Liver (tissue), 9 donors: ENCODE results near the gene SNX13. TPM values are rescaled to one million over a fixed set of nuclear protein-coding genes. Genes with fewer than 3 reads are reported as not detected.

Experiments
- DNase-seq: peaks from one replicate; pipeline ENCODE4 v3.0.0-alpha.2; 2017; ENCODE audit warnings: low spot score
- H3K27ac ChIP-seq, 2 donors: one replicate each; pipeline ENCODE4 v1.7.0; 2013; ENCODE audit warnings: inconsistent platforms in 2 of 2, low read length in 2 of 2, control low read depth in 1 of 2, low read depth in 1 of 2, mild to moderate bottlenecking in 1 of 2
- H3K27me3 ChIP-seq, 4 donors: one replicate each; pipeline versions ENCODE4 v1.6.1 to v1.7.0; 2013; ENCODE audit warnings: low read length in 3 of 4, inconsistent platforms in 1 of 4, mild to moderate bottlenecking in 1 of 4, moderate library complexity in 1 of 4; ENCODE audit not compliant: control insufficient read depth in 4 of 4, insufficient read depth in 4 of 4
- H3K36me3 ChIP-seq, 4 donors: one replicate each; pipeline versions ENCODE4 v1.6.1 to v1.7.0; 2013; ENCODE audit warnings: low read length in 3 of 4, mild to moderate bottlenecking in 3 of 4, low read depth in 1 of 4, moderate library complexity in 1 of 4; ENCODE audit not compliant: control insufficient read depth in 4 of 4, insufficient read depth in 3 of 4
- H3K4me1 ChIP-seq, 4 donors: one replicate each; pipeline versions ENCODE4 v1.6.1 to v1.7.0; 2013; ENCODE audit warnings: low read length in 3 of 4, mild to moderate bottlenecking in 3 of 4, moderate library complexity in 1 of 4; ENCODE audit not compliant: control insufficient read depth in 4 of 4, insufficient read depth in 4 of 4
- H3K4me3 ChIP-seq, 3 donors: one replicate each; pipeline versions ENCODE4 v1.6.1 to v1.7.0; 2013; ENCODE audit warnings: low read length in 3 of 3, control low read depth in 1 of 3, low read depth in 1 of 3, mild to moderate bottlenecking in 1 of 3
- H3K9ac ChIP-seq, 2 donors: one replicate each; pipeline ENCODE4 v1.7.0; 2013; ENCODE audit warnings: low read length in 2 of 2, mild to moderate bottlenecking in 2 of 2, moderate library complexity in 2 of 2, control low read depth in 1 of 2, low read depth in 1 of 2
- H3K9me3 ChIP-seq, 4 donors: one replicate each; pipeline versions ENCODE4 v1.6.1 to v1.7.0; 2013; ENCODE audit warnings: low read length in 3 of 4; ENCODE audit not compliant: control insufficient read depth in 4 of 4
- FOXA1 ChIP-seq: IDR thresholded peaks from 2 replicates; pipeline ENCODE4 v1.6.1; 2016; ENCODE audit warnings: antibody characterized with exemption
- GABPA ChIP-seq, 2 donors: IDR thresholded peaks in 1 of 2; conservative IDR thresholded peaks in 1 of 2; 2 replicates each; pipeline ENCODE4 v1.6.1; 2016; ENCODE audit warnings: antibody characterized with exemption in 2 of 2, mild to moderate bottlenecking in 1 of 2, moderate library complexity in 1 of 2
- HNF4G ChIP-seq: IDR thresholded peaks from 2 replicates; pipeline ENCODE4 v1.6.1; 2016; ENCODE audit warnings: antibody characterized with exemption
- JUND ChIP-seq, 2 donors: IDR thresholded peaks; 2 replicates each; pipeline ENCODE4 v1.6.1; 2016; ENCODE audit warnings: antibody characterized with exemption in 2 of 2
- MAX ChIP-seq: IDR thresholded peaks from 2 replicates; pipeline ENCODE4 v1.6.1; 2016; ENCODE audit warnings: antibody characterized with exemption
- NR2F2 ChIP-seq: IDR thresholded peaks from 2 replicates; pipeline ENCODE4 v1.6.1; 2016; ENCODE audit warnings: antibody characterized with exemption
- RAD21 ChIP-seq, 2 donors: IDR thresholded peaks; 2 replicates each; pipeline ENCODE4 v1.6.1; 2016; ENCODE audit warnings: antibody characterized with exemption in 2 of 2, mild to moderate bottlenecking in 2 of 2
- RXRA ChIP-seq, 2 donors: IDR thresholded peaks; 2 replicates each; pipeline ENCODE4 v1.6.1; 2017 to 2018; ENCODE audit warnings: antibody characterized with exemption in 2 of 2, mild to moderate bottlenecking in 1 of 2
- SP1 ChIP-seq: IDR thresholded peaks from 2 replicates; pipeline ENCODE4 v1.6.1; 2018; ENCODE audit warnings: antibody characterized with exemption, mild to moderate bottlenecking
- TAF1 ChIP-seq: conservative IDR thresholded peaks from 2 replicates; pipeline ENCODE4 v1.6.1; 2016; ENCODE audit warnings: antibody characterized with exemption, mild to moderate bottlenecking
- WGBS: extraction: QIAGEN DNeasy Blood & Tissue Kit; methylation state at CpG from one replicate; pipeline ENCODE4 v1.1.7; 2013; 5-methylcytosine and 5-hydroxymethylcytosine counted together
- polyA plus RNA-seq, 2 donors: library from polyadenylated mRNA; stranded (reverse) in 1 of 2; unstranded in 1 of 2; fragments of 200-250 nt in 1 of 2; fragments of >200 nt in 1 of 2; fragmentation: Nextera tagmentation in 1 of 2; extraction: Ambion mirVana in 1 of 2; gene quantifications; one replicate each; pipeline versions ENCODE4 v1.2.1 to v1.2.3, GENCODE V29; 2013 to 2015
- total RNA-seq, 2 donors: library from RNA; depleted of rRNA; stranded (reverse); fragments of >200 nt; gene quantifications; one replicate each; pipeline ENCODE4 v1.2.3, GENCODE V29; 2014
- TF ChIP-seq, protein P1 (sequence below): IDR thresholded peaks from 2 replicates; pipeline ENCODE4 v1.6.1; 2016; ENCODE audit warnings: antibody characterized with exemption
- TF ChIP-seq, protein P2 (sequence below): IDR thresholded peaks from 2 replicates; pipeline ENCODE4 v1.6.1; 2016; ENCODE audit warnings: antibody characterized with exemption
- TF ChIP-seq, protein P3 (sequence below): IDR thresholded peaks from 2 replicates; pipeline ENCODE4 v1.6.1; 2016; ENCODE audit warnings: antibody characterized with exemption, mild to moderate bottlenecking
- donor health status: healthy.
- donor health status: healthy.
- donor health status: healthy.
- donor health status: healthy.
- donor health status: healthy.

Gene SNX13
- total and polyA plus RNA-seq, 4 donors = 5.4 to 28.1 (median 14.0) TPM

DNA sequence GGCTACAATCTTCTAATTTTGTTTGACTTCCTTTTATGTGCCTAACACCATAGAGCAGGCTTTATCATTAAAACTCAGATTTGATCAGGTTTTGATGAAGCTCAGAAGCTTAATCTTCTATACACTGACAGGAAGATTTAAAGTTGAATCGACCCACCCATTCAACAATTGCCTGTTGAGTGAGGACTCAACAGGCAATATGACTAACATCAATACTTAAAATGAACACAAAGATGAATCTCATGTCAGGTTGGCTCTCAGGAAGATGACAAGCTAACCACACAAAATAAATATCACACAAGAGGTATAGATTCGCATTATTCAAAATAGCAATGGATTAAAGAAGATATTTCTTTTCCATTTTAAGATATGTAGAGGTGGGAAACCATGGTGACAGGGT is 36.7 kb upstream of the SNX13 start:
- Histone ChIP-seq H3K4me1 (no peaks in the 10 kb centered on the region), H3K4me3 (no peak overlapping the region), H3K27ac (no peak overlapping the region), H3K27me3 (no peaks in the 10 kb centered on the region), H3K9me3 (no peaks in the 10 kb centered on the region), H3K36me3 (no peaks in the 10 kb centered on the region), H3K9ac (no peak overlapping the region)
- no peak for DNase-seq
- WGBS = 43% methylated on average over 2 of the region's 2 CpGs
- no peak for TF ChIP-seq GABPA (IDR thresholded peaks at IDR 0.05 in 1 of 2, conservative IDR thresholded peaks at IDR 0.05 in 1 of 2)
- TF ChIP-seq, protein P1, sequence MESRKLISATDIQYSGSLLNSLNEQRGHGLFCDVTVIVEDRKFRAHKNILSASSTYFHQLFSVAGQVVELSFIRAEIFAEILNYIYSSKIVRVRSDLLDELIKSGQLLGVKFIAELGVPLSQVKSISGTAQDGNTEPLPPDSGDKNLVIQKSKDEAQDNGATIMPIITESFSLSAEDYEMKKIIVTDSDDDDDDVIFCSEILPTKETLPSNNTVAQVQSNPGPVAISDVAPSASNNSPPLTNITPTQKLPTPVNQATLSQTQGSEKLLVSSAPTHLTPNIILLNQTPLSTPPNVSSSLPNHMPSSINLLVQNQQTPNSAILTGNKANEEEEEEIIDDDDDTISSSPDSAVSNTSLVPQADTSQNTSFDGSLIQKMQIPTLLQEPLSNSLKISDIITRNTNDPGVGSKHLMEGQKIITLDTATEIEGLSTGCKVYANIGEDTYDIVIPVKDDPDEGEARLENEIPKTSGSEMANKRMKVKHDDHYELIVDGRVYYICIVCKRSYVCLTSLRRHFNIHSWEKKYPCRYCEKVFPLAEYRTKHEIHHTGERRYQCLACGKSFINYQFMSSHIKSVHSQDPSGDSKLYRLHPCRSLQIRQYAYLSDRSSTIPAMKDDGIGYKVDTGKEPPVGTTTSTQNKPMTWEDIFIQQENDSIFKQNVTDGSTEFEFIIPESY = no peak
- no peak for TF ChIP-seq FOXA1
- TF ChIP-seq, protein P2, sequence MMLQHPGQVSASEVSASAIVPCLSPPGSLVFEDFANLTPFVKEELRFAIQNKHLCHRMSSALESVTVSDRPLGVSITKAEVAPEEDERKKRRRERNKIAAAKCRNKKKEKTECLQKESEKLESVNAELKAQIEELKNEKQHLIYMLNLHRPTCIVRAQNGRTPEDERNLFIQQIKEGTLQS = no peak
- TF ChIP-seq RAD21 (IDR thresholded peaks at IDR 0.05) = no peak

DNA sequence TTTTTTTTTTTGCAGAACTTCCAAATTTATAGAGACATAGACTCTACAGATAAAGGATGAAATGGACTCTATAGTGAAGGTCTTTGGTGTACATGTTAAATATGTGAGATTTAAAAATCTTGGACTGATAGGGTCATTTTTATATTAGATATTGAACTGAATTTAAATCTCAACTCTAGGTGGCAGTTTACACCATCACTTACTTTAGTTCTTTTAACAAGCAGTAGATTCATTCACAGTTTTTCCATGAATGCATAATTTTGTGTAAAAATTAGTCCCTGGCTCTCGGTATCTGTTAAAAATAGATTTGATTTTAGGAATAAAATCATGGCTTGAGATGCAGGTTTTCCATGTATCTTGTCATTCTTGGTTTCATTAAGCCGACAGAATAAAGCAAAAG is 31.1 kb upstream of the SNX13 start:
- no peak overlapping the region for H3K9ac ChIP-seq
- no peaks in the 10 kb centered on the region for H3K36me3 ChIP-seq
- no peak overlapping the region for H3K4me3 ChIP-seq
- H3K27ac ChIP-seq = no peak overlapping the region
- no peaks in the 10 kb centered on the region for H3K27me3 ChIP-seq
- no peak for DNase-seq
- TF ChIP-seq SP1 = no peak
- TF ChIP-seq NR2F2 = no peak
- TF ChIP-seq RAD21 (IDR thresholded peaks at IDR 0.05) = peak; percentile 22 to 33
- TF ChIP-seq HNF4G = no peak
- no peaks in the 10 kb centered on the region for H3K4me1 ChIP-seq
- WGBS = 80% methylated on average over 2 of the region's 2 CpGs
- H3K9me3 ChIP-seq = no peaks in the 10 kb centered on the region

- 61% methylated on average over 5 of the region's 5 CpGs for WGBS
- no peak for DNase-seq
- Histone ChIP-seq H3K27ac (no peak overlapping the region), H3K4me3 (no peak overlapping the region), H3K27me3 (no peaks in the 10 kb centered on the region), H3K4me1 (no peaks in the 10 kb centered on the region), H3K36me3 (no peaks in the 10 kb centered on the region), H3K9me3 (no peaks in the 10 kb centered on the region), H3K9ac (no peak overlapping the region)
- TF ChIP-seq SP1 (no peak), JUND (IDR thresholded peaks at IDR 0.05) (no peak), RAD21 (IDR thresholded peaks at IDR 0.05) (no peak)
Measured at GRCh38 chr7:17968791-17969715, 28.8 kb upstream of the SNX13 start.

- H3K9me3 ChIP-seq = no peaks in the 10 kb centered on the region
- no peak overlapping the region for H3K4me3 ChIP-seq
- no peak for DNase-seq
- no peak overlapping the region for H3K27ac ChIP-seq
- no peaks in the 10 kb centered on the region for H3K4me1 ChIP-seq
- no peak overlapping the region for H3K9ac ChIP-seq
- H3K36me3 ChIP-seq = no peaks in the 10 kb centered on the region
- H3K27me3 ChIP-seq = no peaks in the 10 kb centered on the region
- 86% methylated on average over 3 of the region's 3 CpGs for WGBS
- TF ChIP-seq, protein P1 = no peak
- TF ChIP-seq JUND (IDR thresholded peaks at IDR 0.05) (no peak), TAF1 (no peak), MAX (no peak), RXRA (IDR thresholded peaks at IDR 0.05) (no peak), SP1 (no peak)
- TF ChIP-seq, protein P2 = no peak
- TF ChIP-seq, protein P3, sequence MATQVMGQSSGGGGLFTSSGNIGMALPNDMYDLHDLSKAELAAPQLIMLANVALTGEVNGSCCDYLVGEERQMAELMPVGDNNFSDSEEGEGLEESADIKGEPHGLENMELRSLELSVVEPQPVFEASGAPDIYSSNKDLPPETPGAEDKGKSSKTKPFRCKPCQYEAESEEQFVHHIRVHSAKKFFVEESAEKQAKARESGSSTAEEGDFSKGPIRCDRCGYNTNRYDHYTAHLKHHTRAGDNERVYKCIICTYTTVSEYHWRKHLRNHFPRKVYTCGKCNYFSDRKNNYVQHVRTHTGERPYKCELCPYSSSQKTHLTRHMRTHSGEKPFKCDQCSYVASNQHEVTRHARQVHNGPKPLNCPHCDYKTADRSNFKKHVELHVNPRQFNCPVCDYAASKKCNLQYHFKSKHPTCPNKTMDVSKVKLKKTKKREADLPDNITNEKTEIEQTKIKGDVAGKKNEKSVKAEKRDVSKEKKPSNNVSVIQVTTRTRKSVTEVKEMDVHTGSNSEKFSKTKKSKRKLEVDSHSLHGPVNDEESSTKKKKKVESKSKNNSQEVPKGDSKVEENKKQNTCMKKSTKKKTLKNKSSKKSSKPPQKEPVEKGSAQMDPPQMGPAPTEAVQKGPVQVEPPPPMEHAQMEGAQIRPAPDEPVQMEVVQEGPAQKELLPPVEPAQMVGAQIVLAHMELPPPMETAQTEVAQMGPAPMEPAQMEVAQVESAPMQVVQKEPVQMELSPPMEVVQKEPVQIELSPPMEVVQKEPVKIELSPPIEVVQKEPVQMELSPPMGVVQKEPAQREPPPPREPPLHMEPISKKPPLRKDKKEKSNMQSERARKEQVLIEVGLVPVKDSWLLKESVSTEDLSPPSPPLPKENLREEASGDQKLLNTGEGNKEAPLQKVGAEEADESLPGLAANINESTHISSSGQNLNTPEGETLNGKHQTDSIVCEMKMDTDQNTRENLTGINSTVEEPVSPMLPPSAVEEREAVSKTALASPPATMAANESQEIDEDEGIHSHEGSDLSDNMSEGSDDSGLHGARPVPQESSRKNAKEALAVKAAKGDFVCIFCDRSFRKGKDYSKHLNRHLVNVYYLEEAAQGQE = no peak
Measured at GRCh38 chr7:17966706-17967105, 26.4 kb upstream of the SNX13 start.
